OCI-LY3 (cell line): ENCODE data around the gene PREX1.

Experiments used
- EZH2phosphoT487 ChIP-seq: fragments of 200-600 bp; shearing (Covaris generic); IDR thresholded peaks from 2 replicates; pipeline ENCODE4 v1.6.1; 2018; ENCODE audit warnings: antibody characterized with exemption, mixed run types, low read depth
- TF ChIP-seq, protein P1 (sequence below): fragments of 200-600, 300-600 bp; sonication (generic); IDR thresholded peaks from 2 replicates; pipeline ENCODE4 v1.5.1; 2014; ENCODE audit warnings: antibody characterized with exemption, low read length, low read depth

DNA sequence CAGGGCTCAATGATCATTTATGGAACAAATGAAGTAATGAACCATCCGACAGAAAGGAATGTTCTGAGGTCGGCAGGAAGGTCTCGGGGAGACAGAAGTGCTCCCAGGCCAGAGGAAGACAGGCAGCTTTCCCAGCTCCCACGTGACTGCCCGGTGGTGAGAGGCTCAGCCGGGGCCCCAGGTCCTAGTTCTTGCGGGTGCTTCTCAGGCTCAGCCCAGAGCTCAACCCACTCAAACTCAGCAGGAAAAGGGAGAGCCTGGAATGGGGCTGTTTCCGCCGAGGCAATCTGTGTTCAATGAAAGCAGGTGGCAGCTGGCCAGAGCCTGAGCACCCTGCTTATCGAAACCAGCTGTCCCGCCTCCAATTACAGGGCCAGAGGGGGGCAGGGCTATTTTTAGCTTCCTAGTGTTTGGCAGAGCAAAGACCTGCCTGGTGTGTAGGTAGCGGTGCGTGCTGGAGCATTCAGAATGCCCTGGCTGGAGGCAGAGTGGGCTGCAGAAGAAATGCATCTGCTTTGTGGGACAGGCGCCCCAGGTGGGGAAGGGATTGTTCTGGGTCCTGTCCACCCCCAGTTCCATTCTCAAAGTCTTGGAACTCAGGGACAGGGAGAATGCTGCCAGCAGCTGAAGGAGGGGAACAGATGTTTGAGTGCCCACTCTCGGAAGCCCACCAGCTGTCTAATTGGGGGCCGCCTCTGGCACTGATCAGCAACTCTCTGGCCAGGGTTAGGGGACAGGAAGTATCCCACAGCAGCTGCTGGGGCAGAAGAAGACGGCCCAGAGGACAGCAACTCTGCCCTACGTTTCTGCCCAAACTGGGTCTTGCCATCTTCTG lies 145.1 kb downstream of the PREX1 start:
- TF ChIP-seq, protein P1, sequence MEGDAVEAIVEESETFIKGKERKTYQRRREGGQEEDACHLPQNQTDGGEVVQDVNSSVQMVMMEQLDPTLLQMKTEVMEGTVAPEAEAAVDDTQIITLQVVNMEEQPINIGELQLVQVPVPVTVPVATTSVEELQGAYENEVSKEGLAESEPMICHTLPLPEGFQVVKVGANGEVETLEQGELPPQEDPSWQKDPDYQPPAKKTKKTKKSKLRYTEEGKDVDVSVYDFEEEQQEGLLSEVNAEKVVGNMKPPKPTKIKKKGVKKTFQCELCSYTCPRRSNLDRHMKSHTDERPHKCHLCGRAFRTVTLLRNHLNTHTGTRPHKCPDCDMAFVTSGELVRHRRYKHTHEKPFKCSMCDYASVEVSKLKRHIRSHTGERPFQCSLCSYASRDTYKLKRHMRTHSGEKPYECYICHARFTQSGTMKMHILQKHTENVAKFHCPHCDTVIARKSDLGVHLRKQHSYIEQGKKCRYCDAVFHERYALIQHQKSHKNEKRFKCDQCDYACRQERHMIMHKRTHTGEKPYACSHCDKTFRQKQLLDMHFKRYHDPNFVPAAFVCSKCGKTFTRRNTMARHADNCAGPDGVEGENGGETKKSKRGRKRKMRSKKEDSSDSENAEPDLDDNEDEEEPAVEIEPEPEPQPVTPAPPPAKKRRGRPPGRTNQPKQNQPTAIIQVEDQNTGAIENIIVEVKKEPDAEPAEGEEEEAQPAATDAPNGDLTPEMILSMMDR, result no peak
- TF ChIP-seq EZH2phosphoT487, result no peak
